ENCODE measurements around the gene NUDT22.

The NUDT22 gene

GRCh38 chr11:64256300-64256699 lies 30.2 kb downstream of the NUDT22 start:
- Histone ChIP-seq H3K27ac (ENCODE audit: insufficient read depth, low read length, poor library complexity, severe bottlenecking) (no peak overlapping the region), H3K9me3 (ENCODE audit: control insufficient read depth, low read length) (no peaks in the 10 kb centered on the region), H3K4me3 (ENCODE audit: insufficient read depth, low read depth, low read length, poor library complexity, severe bottlenecking) (no peak overlapping the region), H3K4me1 (ENCODE audit: control insufficient read depth, insufficient read depth, low read length, poor library complexity, severe bottlenecking) (peaks cover 12% of the 10 kb centered on the region), H3K36me3 (ENCODE audit: control insufficient read depth, insufficient read depth, low read length) (no peaks in the 10 kb centered on the region), H3K27me3 (replicated peaks; ENCODE audit: control insufficient read depth, insufficient read depth, low read length, poor library complexity, severe bottlenecking) (no peaks in the 10 kb centered on the region)
- DNase-seq, result no peak

GRCh38 chr11:64258356-64258755 lies 32.3 kb downstream of the NUDT22 start:
- no peaks in the 10 kb centered on the region for H3K4me1 ChIP-seq (ENCODE audit: control insufficient read depth, insufficient read depth, low read length, poor library complexity, severe bottlenecking)
- no peaks in the 10 kb centered on the region for H3K36me3 ChIP-seq (ENCODE audit: control insufficient read depth, insufficient read depth, low read length)
- DNase-seq, result no peak
- H3K27ac ChIP-seq (ENCODE audit: insufficient read depth, low read length, poor library complexity, severe bottlenecking), result no peak overlapping the region
- no peaks in the 10 kb centered on the region for H3K27me3 ChIP-seq (replicated peaks; ENCODE audit: control insufficient read depth, insufficient read depth, low read length, poor library complexity, severe bottlenecking)
- no peak overlapping the region for H3K4me3 ChIP-seq (ENCODE audit: insufficient read depth, low read depth, low read length, poor library complexity, severe bottlenecking)
- H3K9me3 ChIP-seq (ENCODE audit: control insufficient read depth, low read length), result no peaks in the 10 kb centered on the region

- Histone ChIP-seq H3K27ac (ENCODE audit: insufficient read depth, low read length, poor library complexity, severe bottlenecking) (no peak overlapping the region), H3K27me3 (replicated peaks; ENCODE audit: control insufficient read depth, insufficient read depth, low read length, poor library complexity, severe bottlenecking) (no peaks in the 10 kb centered on the region), H3K4me3 (ENCODE audit: insufficient read depth, low read depth, low read length, poor library complexity, severe bottlenecking) (no peak overlapping the region), H3K9me3 (ENCODE audit: control insufficient read depth, low read length) (no peaks in the 10 kb centered on the region), H3K36me3 (ENCODE audit: control insufficient read depth, insufficient read depth, low read length) (peaks cover 5% of the 10 kb centered on the region), H3K4me1 (ENCODE audit: control insufficient read depth, insufficient read depth, low read length, poor library complexity, severe bottlenecking) (no peaks in the 10 kb centered on the region)
- DNase-seq, result no peak
Measured at GRCh38 chr11:64258946-64259532, 33.0 kb downstream of the NUDT22 start.

- peaks cover 6% of the 10 kb centered on the region for H3K36me3 ChIP-seq (ENCODE audit: control insufficient read depth, insufficient read depth, low read length)
- no peaks in the 10 kb centered on the region for H3K27me3 ChIP-seq (replicated peaks; ENCODE audit: control insufficient read depth, insufficient read depth, low read length, poor library complexity, severe bottlenecking)
- H3K9me3 ChIP-seq (ENCODE audit: control insufficient read depth, low read length), result no peaks in the 10 kb centered on the region
- H3K4me3 ChIP-seq (ENCODE audit: insufficient read depth, low read depth, low read length, poor library complexity, severe bottlenecking), result no peak overlapping the region
- no peaks in the 10 kb centered on the region for H3K4me1 ChIP-seq (ENCODE audit: control insufficient read depth, insufficient read depth, low read length, poor library complexity, severe bottlenecking)
- no peak overlapping the region for H3K27ac ChIP-seq (ENCODE audit: insufficient read depth, low read length, poor library complexity, severe bottlenecking)
- DNase-seq, result no peak
Measured at GRCh38 chr11:64259533-64260067, 33.5 kb downstream of the NUDT22 start.

DNA sequence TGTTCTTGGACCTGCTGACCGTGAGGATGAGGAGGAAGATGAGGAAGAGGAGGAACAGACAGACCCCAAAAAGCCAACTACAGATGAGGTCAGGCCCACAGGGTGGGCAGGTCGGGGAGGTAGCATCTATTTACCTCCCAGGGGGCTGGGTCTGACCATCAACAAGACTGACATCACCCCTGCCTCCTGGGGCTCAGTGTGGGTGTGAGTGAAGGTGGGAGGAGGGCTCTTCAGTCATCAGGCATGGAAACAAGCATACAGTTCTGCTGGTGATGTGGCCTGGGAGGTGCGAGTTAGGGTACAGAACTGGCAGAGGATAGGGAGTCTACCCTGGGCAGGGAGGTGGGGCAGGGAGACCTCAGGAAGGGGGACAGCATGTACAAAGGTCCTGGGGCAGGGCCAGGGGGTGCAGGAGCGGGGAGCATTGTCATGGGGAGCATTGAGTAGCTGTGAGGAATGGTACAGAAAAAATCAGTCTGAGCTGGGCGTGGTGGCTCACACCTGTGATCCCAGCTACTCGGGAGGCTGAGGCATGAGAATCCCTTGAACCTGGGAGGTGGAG lies 34.2 kb downstream of the NUDT22 start:
- Histone ChIP-seq H3K36me3 (ENCODE audit: control insufficient read depth, insufficient read depth, low read length) (peaks cover 6% of the 10 kb centered on the region), H3K9me3 (ENCODE audit: control insufficient read depth, low read length) (no peaks in the 10 kb centered on the region), H3K4me1 (ENCODE audit: control insufficient read depth, insufficient read depth, low read length, poor library complexity, severe bottlenecking) (no peaks in the 10 kb centered on the region), H3K4me3 (ENCODE audit: insufficient read depth, low read depth, low read length, poor library complexity, severe bottlenecking) (no peak overlapping the region), H3K27me3 (replicated peaks; ENCODE audit: control insufficient read depth, insufficient read depth, low read length, poor library complexity, severe bottlenecking) (no peaks in the 10 kb centered on the region), H3K27ac (ENCODE audit: insufficient read depth, low read length, poor library complexity, severe bottlenecking) (no peak overlapping the region)
- DNase-seq, result no peak

- peaks cover 6% of the 10 kb centered on the region for H3K36me3 ChIP-seq (ENCODE audit: control insufficient read depth, insufficient read depth, low read length)
- DNase-seq, result no peak
- no peaks in the 10 kb centered on the region for H3K4me1 ChIP-seq (ENCODE audit: control insufficient read depth, insufficient read depth, low read length, poor library complexity, severe bottlenecking)
- H3K9me3 ChIP-seq (ENCODE audit: control insufficient read depth, low read length), result no peaks in the 10 kb centered on the region
- H3K27me3 ChIP-seq (replicated peaks; ENCODE audit: control insufficient read depth, insufficient read depth, low read length, poor library complexity, severe bottlenecking), result no peaks in the 10 kb centered on the region
- no peak overlapping the region for H3K4me3 ChIP-seq (ENCODE audit: insufficient read depth, low read depth, low read length, poor library complexity, severe bottlenecking)
- H3K27ac ChIP-seq (ENCODE audit: insufficient read depth, low read length, poor library complexity, severe bottlenecking), result no peak overlapping the region
Measured at GRCh38 chr11:64261556-64262080, 35.5 kb downstream of the NUDT22 start.

DNA sequence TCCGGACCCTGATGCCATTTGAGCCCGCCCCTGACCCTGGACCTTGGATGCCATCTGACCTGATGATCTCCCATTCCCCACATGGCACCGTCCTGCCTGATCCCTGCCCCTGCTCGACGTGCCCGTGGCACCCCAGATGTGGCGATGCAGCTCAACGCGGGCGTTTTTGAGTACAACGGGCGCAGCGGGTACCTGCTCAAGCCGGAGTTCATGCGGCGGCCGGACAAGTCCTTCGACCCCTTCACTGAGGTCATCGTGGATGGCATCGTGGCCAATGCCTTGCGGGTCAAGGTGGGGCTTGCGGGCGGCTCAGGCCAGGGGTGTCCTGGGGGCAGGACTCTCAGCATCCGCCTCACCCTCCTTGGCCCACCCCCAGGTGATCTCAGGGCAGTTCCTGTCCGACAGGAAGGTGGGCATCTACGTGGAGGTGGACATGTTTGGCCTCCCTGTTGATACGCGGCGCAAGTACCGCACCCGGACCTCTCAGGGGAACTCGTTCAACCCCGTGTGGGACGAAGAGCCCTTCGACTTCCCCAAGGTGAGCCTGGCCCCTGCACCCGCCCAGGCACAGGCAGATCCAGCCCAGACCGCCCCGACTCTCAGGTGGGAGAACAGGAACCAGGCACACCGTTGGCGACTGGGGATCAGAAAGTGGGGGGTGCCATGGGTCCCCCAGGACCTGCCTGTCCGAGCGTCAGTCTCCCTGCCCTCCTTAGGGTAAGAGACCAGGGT lies 36.4 kb downstream of the NUDT22 start:
- H3K9me3 ChIP-seq (ENCODE audit: control insufficient read depth, low read length), result no peaks in the 10 kb centered on the region
- H3K27ac ChIP-seq (ENCODE audit: insufficient read depth, low read length, poor library complexity, severe bottlenecking), result no peak overlapping the region
- DNase-seq, result no peak
- H3K36me3 ChIP-seq (ENCODE audit: control insufficient read depth, insufficient read depth, low read length), result peaks cover 6% of the 10 kb centered on the region
- no peak overlapping the region for H3K4me3 ChIP-seq (ENCODE audit: insufficient read depth, low read depth, low read length, poor library complexity, severe bottlenecking)
- no peaks in the 10 kb centered on the region for H3K27me3 ChIP-seq (replicated peaks; ENCODE audit: control insufficient read depth, insufficient read depth, low read length, poor library complexity, severe bottlenecking)
- H3K4me1 ChIP-seq (ENCODE audit: control insufficient read depth, insufficient read depth, low read length, poor library complexity, severe bottlenecking), result no peaks in the 10 kb centered on the region

GRCh38 chr11:64263021-64263946 lies 37.2 kb downstream of the NUDT22 start:
- Histone ChIP-seq H3K36me3 (ENCODE audit: control insufficient read depth, insufficient read depth, low read length) (peaks cover 6% of the 10 kb centered on the region), H3K27ac (ENCODE audit: insufficient read depth, low read length, poor library complexity, severe bottlenecking) (no peak overlapping the region)
- no peak for DNase-seq

DNA sequence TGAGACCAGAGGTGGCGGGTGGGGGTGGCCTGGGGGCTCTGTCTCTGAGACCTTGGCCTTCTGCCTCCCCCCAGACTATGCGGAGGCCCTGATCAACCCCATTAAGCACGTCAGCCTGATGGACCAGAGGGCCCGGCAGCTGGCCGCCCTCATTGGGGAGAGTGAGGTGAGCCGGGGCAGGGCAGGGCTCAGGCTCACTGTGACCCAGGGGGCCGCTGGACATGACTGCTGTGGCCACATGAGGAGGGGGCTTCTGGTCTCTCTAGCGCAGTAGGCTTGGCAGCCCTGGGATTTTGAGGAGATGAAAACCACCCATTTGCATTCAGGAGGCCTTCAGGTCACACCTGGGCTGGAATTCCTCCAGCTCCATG lies 37.9 kb downstream of the NUDT22 start:
- Histone ChIP-seq H3K36me3 (ENCODE audit: control insufficient read depth, insufficient read depth, low read length) (peaks cover 6% of the 10 kb centered on the region), H3K9me3 (ENCODE audit: control insufficient read depth, low read length) (no peaks in the 10 kb centered on the region), H3K4me1 (ENCODE audit: control insufficient read depth, insufficient read depth, low read length, poor library complexity, severe bottlenecking) (peaks cover 6% of the 10 kb centered on the region), H3K27me3 (replicated peaks; ENCODE audit: control insufficient read depth, insufficient read depth, low read length, poor library complexity, severe bottlenecking) (no peaks in the 10 kb centered on the region), H3K4me3 (ENCODE audit: insufficient read depth, low read depth, low read length, poor library complexity, severe bottlenecking) (no peak overlapping the region), H3K27ac (ENCODE audit: insufficient read depth, low read length, poor library complexity, severe bottlenecking) (no peak overlapping the region)
- no peak for DNase-seq

More at GRCh38 chr11:64263021-64263946, 37.2 kb downstream of the NUDT22 start:
- Histone ChIP-seq H3K4me3 (ENCODE audit: insufficient read depth, low read depth, low read length, poor library complexity, severe bottlenecking) (no peak overlapping the region), H3K27me3 (replicated peaks; ENCODE audit: control insufficient read depth, insufficient read depth, low read length, poor library complexity, severe bottlenecking) (no peaks in the 10 kb centered on the region), H3K4me1 (ENCODE audit: control insufficient read depth, insufficient read depth, low read length, poor library complexity, severe bottlenecking) (no peaks in the 10 kb centered on the region), H3K9me3 (ENCODE audit: control insufficient read depth, low read length) (no peaks in the 10 kb centered on the region)

Measured in effector memory CD4-positive, alpha-beta T cell (primary cell).